PFSK-1 (cell line): Measurements from ENCODE around the gene MFSD12.

ENCODE experiments used
- FOXP2 ChIP-seq: optimal IDR thresholded peaks from 2 replicates; pipeline ENCODE3; 2011; ENCODE audit warnings: borderline replicate concordance, control low read depth, inconsistent platforms; ENCODE audit not compliant: insufficient read depth; ENCODE audit errors: extremely low read length, extremely low read depth
- POLR2AphosphoS5 ChIP-seq: IDR thresholded peaks from 2 replicates; pipeline ENCODE4 v1.6.1; 2012; ENCODE audit warnings: low read depth, mild to moderate bottlenecking, control low read depth, low read length, moderate library complexity
- REST ChIP-seq, 2 experiments: IDR thresholded peaks; 2 replicates each; pipeline versions ENCODE4 v1.6.1 to v1.8.0; 2011 to 2012; ENCODE audit warnings: low read depth in 2 of 2, low read length in 2 of 2, control low read depth in 1 of 2, inconsistent platforms in 1 of 2, mild to moderate bottlenecking in 1 of 2, moderate library complexity in 1 of 2; ENCODE audit not compliant: insufficient read depth in 1 of 2
- SIN3A ChIP-seq: IDR thresholded peaks from 2 replicates; pipeline ENCODE4 v1.6.1; 2012; ENCODE audit warnings: mild to moderate bottlenecking, low read length, moderate library complexity, borderline replicate concordance; ENCODE audit not compliant: insufficient read depth
- TAF1 ChIP-seq: IDR thresholded peaks from 2 replicates; pipeline ENCODE4 v1.6.1; 2012; ENCODE audit warnings: low read length, control low read depth, borderline replicate concordance; ENCODE audit not compliant: insufficient read depth

The MFSD12 gene

GRCh38 chr19:3586127-3586626 is 28.8 kb upstream of the MFSD12 start:
- TF ChIP-seq POLR2AphosphoS5 (no peak), FOXP2 (no peak)

GRCh38 chr19:3585301-3586126 is 28.1 kb upstream of the MFSD12 start, which contains the start of gene GIPC3:
Gene GIPC3, plus strand, starts transcription at chr19:3585478. Its CDS starts 120 bp downstream, at chr19:3585598.
- no peak for TF ChIP-seq FOXP2
- no peak for TF ChIP-seq POLR2AphosphoS5
- TF ChIP-seq TAF1 = no peak
- TF ChIP-seq REST (IDR thresholded peaks at IDR 0.05; ENCODE audit: insufficient read depth in 1 of 2, low read depth in 2 of 2, low read length in 2 of 2) = no peak
- no peak for TF ChIP-seq SIN3A

DNA sequence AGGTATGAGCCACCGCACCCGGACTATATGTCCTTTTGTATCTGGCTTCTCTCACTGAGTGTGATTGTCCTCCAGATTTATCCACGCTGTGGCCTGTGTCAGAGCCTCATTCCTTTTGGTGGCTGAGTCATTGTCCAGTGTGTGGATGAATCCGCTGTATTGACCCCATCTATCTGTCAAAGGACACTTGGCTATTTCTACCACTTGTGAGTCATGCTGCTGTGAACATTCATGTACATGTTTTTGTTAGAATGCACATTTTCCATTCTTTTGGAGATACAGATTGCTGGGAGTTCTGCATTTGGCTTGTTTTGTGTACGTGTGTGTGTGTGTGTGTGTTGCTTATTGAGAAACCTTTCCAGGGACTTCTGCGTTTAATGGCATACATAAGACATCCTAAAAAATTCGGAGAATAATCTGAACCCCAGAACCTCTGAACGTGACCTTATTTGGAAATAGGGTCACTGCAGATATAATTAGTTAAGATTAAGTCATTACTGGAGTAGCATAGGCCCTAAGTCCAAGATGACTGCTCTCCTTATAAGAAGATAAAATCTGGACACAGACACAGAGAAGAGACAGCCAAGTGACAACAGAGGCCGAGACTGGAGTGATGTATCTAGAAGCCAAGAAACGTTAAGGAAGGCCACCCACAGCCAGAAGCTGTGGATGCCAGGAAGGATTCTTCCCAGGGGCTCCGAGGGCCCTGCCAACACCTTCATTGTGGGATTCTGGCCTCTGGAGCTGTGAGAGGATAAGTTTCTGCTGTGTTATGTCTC is 23.0 kb upstream of the MFSD12 start:
- no peak for TF ChIP-seq REST (IDR thresholded peaks at IDR 0.05; ENCODE audit: insufficient read depth in 1 of 2, low read depth in 2 of 2, low read length in 2 of 2)
- TF ChIP-seq SIN3A = no peak
- no peak for TF ChIP-seq POLR2AphosphoS5
- TF ChIP-seq FOXP2 = no peak
- TF ChIP-seq TAF1 = no peak

DNA sequence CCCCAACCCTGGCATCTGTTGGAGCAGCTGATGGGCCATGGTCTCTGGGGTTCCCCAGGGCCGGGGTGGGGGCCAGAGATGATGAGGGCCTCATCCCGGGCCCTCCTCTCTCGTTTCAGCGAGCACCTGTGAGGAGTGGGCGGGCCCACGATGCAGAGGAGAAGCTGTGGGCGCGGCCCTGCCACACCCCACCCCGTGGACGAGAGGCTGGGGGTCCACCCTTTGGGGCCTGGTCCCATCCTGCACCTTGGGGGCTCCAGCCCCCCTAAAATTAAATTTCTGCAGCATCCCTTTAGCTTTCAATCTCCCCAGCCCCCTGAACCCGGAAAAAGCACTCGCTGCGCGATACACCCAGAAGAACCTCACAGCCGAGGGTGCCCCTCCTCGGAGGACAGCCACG is 21.0 kb upstream of the MFSD12 start:
- TF ChIP-seq FOXP2 (no peak), REST (IDR thresholded peaks at IDR 0.05; ENCODE audit: insufficient read depth in 1 of 2, low read depth in 2 of 2, low read length in 2 of 2) (no peak), POLR2AphosphoS5 (no peak), TAF1 (no peak), SIN3A (no peak)

DNA sequence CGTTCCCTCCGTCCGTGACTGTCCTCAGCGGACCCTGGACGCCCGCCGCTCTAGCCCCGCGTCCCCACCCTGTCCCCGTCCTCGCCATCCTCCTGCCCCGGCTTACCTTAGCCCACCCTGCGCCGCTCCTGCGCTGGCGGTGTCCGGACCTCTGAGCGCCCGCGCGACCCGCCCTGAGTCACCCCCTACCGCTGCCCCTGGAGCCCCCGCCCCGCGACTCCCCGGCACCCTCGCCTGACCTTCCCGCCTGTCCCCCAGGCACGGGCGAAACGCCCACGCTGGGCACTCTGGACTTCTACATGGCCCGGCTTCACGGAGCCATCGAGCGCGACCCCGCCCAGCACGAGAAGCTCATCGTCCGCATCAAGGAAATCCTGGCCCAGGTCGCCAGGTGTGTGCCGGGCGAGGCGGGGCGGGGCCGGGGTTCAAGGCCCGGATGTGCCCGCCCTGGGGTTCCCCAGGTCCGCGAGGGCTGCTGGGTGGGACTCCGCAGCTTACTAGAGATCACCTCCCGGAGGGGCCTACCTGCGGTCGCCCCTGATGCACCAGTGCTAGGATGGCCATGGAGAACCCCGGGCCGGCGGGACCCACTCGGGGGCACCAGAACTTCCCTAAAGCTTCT is 20.4 kb upstream of the MFSD12 start:
- TF ChIP-seq TAF1 = no peak
- TF ChIP-seq POLR2AphosphoS5 = no peak
- TF ChIP-seq FOXP2 = no peak
- TF ChIP-seq SIN3A = no peak
- no peak for TF ChIP-seq REST (IDR thresholded peaks at IDR 0.05; ENCODE audit: insufficient read depth in 1 of 2, low read depth in 2 of 2, low read length in 2 of 2)
